ENCODE measurements around the gene MAPK12.

Gene MAPK12

DNA sequence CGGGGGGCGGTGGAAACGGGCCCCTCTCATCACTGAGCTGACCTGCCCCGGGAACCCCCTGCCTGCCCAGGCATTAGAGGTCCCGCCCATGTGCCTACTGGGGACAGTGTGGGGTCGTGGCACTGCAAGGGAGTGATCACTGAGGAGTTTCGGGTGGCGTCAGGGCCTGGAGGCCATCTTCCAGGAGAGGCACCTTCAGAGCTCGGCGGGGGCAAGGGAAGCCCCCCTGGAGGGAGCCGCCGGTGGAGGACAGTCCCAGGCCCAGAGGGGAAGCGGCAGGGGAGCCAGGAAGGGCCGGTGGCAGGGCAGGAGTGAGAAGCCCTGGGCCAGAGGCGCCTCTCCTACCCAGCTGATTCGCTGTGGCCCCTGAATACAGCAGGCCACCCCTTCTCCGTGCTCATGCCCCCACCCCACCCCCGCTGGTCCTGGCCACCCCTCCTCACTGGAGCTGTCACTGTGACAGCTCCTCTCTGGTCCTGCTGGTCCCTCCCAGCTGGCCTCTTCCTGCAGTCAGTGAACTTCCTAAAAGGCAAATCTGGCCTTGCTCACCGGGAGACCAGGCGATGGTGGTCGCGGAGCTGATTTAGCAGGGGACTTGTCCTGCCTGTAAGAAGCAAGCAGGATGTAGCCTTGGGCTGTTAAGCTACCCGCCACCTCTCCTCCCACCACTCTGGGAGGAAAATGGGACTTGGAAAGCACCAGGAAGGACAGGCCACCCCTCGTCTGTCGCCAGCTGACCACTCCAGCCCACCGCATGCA lies 10.7 kb upstream of the MAPK12 start:
- Mint-ChIP-seq H3K27me3 (ENCODE audit: low read depth) (peaks cover 17% of the 10 kb centered on the region), H3K27ac (no peak overlapping the region), H3K4me3 (peak overlapping the region; percentile 30 to 63 (median 53)), H3K4me1 (peaks cover 11% of the 10 kb centered on the region), H3K9me3 (no peaks in the 10 kb centered on the region), H3K36me3 (ENCODE audit: low read depth) (peaks cover 24% of the 10 kb centered on the region)
- TF ChIP-seq, protein P1, sequence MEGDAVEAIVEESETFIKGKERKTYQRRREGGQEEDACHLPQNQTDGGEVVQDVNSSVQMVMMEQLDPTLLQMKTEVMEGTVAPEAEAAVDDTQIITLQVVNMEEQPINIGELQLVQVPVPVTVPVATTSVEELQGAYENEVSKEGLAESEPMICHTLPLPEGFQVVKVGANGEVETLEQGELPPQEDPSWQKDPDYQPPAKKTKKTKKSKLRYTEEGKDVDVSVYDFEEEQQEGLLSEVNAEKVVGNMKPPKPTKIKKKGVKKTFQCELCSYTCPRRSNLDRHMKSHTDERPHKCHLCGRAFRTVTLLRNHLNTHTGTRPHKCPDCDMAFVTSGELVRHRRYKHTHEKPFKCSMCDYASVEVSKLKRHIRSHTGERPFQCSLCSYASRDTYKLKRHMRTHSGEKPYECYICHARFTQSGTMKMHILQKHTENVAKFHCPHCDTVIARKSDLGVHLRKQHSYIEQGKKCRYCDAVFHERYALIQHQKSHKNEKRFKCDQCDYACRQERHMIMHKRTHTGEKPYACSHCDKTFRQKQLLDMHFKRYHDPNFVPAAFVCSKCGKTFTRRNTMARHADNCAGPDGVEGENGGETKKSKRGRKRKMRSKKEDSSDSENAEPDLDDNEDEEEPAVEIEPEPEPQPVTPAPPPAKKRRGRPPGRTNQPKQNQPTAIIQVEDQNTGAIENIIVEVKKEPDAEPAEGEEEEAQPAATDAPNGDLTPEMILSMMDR (IDR thresholded peaks at IDR 0.05; ENCODE audit: unreplicated experiment in 3 of 3): no peak

GRCh38 chr22:50271519-50271970 lies 10.1 kb upstream of the MAPK12 start:
- H3K27ac Mint-ChIP-seq: no peak overlapping the region

GRCh38 chr22:50270666-50271394 lies 9.3 kb upstream of the MAPK12 start:
- Mint-ChIP-seq H3K27me3 (ENCODE audit: low read depth) (peaks cover 17% of the 10 kb centered on the region), H3K4me1 (peaks cover 11% of the 10 kb centered on the region), H3K4me3 (peak overlapping the region; percentile 73 to 79 (median 73)), H3K27ac (no peak overlapping the region), H3K9me3 (no peaks in the 10 kb centered on the region), H3K36me3 (ENCODE audit: low read depth) (peaks cover 15% of the 10 kb centered on the region)
- TF ChIP-seq, protein P1 (IDR thresholded peaks at IDR 0.05; ENCODE audit: unreplicated experiment in 3 of 3): no peak

More at GRCh38 chr22:50271519-50271970, 10.1 kb upstream of the MAPK12 start:
- peaks cover 17% of the 10 kb centered on the region for H3K27me3 Mint-ChIP-seq (ENCODE audit: low read depth)
- no peaks in the 10 kb centered on the region for H3K9me3 Mint-ChIP-seq
- peaks cover 18% of the 10 kb centered on the region for H3K36me3 Mint-ChIP-seq (ENCODE audit: low read depth)
- H3K4me1 Mint-ChIP-seq: peaks cover 11% of the 10 kb centered on the region
- TF ChIP-seq, protein P1 (IDR thresholded peaks at IDR 0.05; ENCODE audit: unreplicated experiment in 3 of 3): peak in 1 of 3 experiments; percentile 16
- peak overlapping the region in 1 of 3 experiments; percentile 65 for H3K4me3 Mint-ChIP-seq

GRCh38 chr22:50269970-50270665 lies 8.6 kb upstream of the MAPK12 start, which contains the start of gene MAPK11:
Gene MAPK11, minus strand, starts transcription at chr22:50270380. Its CDS starts 88 bp downstream, at chr22:50270292.
- peaks cover 11% of the 10 kb centered on the region for H3K4me1 Mint-ChIP-seq
- peaks cover 17% of the 10 kb centered on the region for H3K27me3 Mint-ChIP-seq (ENCODE audit: low read depth)
- TF ChIP-seq, protein P1 (IDR thresholded peaks at IDR 0.05; ENCODE audit: unreplicated experiment in 3 of 3): no peak
- H3K4me3 Mint-ChIP-seq: peak within 1 kb of the TSS; percentile 73 to 81 (median 77)
- H3K27ac Mint-ChIP-seq: peak within 1 kb of the TSS in 1 of 3 experiments; percentile 33
- H3K36me3 Mint-ChIP-seq (ENCODE audit: low read depth): peaks cover 9% of the 10 kb centered on the region
- no peaks in the 10 kb centered on the region for H3K9me3 Mint-ChIP-seq

GRCh38 chr22:50269573-50269969 lies 8.1 kb upstream of the MAPK12 start:
- H3K9me3 Mint-ChIP-seq: no peaks in the 10 kb centered on the region
- peaks cover 11% of the 10 kb centered on the region for H3K4me1 Mint-ChIP-seq
- TF ChIP-seq, protein P1 (IDR thresholded peaks at IDR 0.05; ENCODE audit: unreplicated experiment in 3 of 3): no peak
- peak overlapping the region; percentile 71 to 81 (median 77) for H3K4me3 Mint-ChIP-seq
- H3K27me3 Mint-ChIP-seq (ENCODE audit: low read depth): peaks cover 17% of the 10 kb centered on the region
- H3K36me3 Mint-ChIP-seq (ENCODE audit: low read depth): peaks cover 6% of the 10 kb centered on the region
- peak overlapping the region in 1 of 3 experiments; percentile 33 for H3K27ac Mint-ChIP-seq
